Iris pigment epithelial cell (primary cell): ENCODE measurements around the gene RREB1.
"Not testable (repeated sequence)": the region's sequence is repeated elsewhere in the genome, so short reads cannot be mapped to it uniquely, and the experiment has no call there.

Experiments
- DNase-seq: peaks from one replicate; pipeline ENCODE4 v3.0.0-alpha.2; 2011; ENCODE audit warnings: low read depth

RREB1 gene

DNA sequence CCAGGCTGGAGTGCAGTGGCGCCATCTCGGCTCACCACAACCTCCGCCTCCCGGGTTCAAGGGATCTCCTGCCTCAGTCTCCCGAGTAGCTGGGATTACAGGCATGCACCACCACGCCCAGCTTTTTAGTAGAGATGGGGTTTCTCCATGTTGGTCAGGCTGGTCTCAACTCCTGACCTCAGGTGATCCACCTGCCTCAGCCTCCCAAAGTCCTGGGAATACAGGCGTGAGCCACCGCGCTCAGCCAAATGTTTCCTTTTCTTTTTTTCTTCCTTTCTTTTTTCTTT, 155.7 kb downstream of the RREB1 start:
- not testable (repeated sequence) for DNase-seq

DNA sequence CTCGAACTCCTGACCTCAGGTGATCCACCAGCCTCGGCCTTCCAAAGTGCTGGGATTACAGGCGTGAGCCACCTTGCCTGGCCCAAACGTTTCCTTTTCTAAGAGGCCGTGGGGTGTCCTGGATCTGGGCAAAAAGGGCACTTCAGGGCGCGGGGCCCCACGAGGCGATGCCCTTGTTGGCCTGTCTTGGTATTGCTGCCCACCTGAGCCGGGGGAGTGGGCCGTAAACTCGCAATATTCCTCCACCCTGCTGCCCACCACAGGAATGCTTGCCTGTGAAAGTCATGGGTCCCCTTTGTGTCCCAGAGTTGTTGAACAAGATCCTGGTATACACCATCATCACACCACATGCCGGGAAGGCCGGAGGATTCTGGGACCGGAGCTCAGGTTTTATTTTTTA, 156.3 kb downstream of the RREB1 start:
- no peak for DNase-seq

DNA sequence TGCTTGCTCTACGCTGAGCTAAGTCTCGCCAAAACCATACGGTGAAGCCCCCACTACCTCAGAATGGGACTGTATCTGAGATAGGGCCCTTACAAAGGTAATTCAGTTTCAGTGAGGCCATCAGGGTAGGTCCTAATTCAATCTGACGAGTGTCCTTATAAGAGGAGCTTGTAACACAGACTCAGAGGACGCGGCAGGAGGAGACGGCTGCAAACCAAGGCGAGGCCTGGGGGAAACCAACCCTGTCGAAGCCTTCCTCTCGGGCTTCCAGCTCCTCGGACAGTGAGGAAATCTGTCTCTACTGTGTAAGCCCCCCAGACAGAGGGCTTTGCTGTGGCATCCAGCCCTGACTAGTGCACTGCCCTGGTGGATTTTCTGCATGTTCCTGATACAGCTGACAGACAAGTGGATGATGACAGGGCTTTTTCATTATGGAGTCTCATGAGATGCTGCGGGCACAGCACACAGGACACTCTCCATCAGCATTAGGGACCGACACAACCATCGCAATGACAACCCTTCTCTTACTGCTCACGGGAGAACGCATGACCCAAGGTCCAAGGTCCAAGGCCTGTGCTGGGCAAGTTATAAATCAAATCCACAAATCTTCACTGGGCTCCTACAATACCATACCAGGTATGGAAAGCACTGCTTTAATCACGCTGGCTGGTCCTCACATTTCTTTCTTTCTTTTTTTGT, 157.1 kb downstream of the RREB1 start:
- DNase-seq, result no peak

- DNase-seq, result not testable (repeated sequence)
Observed at GRCh38 chr6:7265385-7265726, 157.6 kb downstream of the RREB1 start.

GRCh38 chr6:7267071-7267465, 159.3 kb downstream of the RREB1 start:
- no peak for DNase-seq

DNA sequence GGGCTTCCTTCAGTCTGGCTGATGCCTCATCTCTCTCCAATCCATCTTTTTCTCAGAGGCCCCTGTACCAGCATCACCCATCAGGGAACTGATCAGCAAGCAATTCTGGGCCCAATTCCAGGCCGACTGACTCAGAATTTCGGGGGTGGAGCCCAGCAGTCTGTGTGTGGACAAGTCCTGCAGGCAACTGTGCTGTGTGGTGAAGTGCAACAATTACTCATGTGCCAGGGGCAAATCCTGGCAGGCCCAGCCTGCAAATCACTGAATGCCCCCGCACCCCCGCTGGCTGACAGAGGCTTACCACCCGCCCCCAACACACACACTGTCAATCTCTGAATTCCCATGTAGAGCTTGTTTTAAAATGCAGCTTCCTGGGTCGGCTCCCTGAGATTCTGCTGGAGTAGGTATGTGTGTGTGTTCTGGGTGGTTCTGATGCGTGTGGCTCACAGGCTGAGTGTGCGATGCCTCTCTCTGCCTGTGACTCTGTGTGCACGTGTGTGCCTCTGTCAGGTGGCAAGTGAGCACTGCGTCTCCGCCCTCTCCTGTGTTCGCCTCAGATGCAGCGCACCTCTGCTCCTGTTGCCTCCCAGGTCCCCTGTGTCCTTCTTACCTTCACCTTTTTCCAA, 159.8 kb downstream of the RREB1 start:
- DNase-seq, result peak; percentile 94

DNA sequence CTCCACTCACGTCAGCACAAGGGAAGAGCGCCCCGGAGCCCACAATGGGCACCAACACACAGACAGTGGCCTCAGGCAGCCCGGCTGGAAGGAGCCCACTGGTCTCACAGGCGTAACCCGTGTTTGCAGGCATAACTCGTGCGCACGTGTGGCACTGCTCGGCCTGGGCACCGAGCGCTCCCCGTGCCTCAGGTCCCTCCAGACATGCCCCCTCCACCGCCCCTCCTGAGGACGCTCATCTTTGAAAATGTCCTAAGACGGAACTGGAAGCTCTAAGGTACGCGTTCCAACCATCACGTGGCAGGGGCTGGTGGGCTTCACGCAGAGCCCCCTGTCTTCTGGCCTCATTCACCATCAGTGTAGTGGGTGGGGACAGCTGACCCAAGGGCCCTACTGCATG, 160.6 kb downstream of the RREB1 start:
- DNase-seq, result no peak

DNA sequence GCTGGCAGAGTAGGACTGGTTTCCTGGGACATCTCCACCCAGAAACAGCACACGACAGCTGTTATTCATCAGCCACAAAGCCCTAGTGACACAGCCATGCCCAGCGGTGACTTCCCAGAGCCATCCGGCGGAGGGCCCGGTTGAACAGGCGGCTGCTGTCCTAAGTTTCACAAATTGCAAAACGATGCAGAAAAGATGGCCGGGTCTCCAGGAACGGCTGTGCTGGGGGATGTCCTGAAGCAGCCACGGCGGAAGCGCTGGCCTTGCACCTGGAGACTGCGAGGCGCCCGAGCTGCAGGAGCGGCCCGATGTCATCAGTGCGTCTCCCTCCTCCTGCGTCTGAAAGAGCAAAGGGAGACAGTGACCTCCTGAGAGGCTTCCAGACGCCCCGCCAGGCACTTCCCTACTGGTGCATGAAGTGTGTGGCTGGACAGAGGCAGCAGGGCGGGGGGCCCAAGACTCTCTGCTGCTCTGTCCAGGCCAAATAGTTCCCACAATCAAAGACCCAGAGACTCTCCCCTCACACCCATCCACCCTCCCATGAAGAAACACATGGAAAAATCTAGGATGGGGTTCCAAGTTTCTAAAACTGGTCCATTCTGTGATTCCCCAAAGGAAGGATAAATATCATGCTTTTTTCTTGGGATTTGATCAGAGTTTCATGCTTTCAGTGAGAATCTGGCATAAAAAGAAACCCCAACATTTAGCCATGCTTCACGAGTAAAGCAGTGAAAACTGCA, 161.2 kb downstream of the RREB1 start:
- DNase-seq, result no peak

DNA sequence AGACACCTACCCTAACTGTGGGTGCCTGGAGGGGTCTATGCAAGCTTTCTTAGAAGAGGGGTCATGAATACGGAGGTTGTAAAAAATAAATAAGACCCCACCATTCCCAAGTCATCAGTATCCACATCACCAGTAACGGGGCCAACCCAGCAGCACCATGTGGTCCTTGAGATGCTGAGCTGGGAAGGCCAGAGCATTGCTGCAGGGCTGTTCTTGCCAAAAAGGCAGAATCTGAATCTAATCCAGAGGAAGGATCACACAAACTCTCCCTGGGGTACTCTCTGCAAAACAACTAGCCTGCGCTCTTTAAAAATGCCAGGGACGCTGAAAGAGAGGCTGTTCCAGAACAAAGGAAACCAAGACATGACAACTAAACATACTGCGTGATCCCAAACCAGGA, 162.1 kb downstream of the RREB1 start:
- DNase-seq, result no peak

GRCh38 chr6:7270320-7271204, 162.8 kb downstream of the RREB1 start:
- no peak for DNase-seq

DNA sequence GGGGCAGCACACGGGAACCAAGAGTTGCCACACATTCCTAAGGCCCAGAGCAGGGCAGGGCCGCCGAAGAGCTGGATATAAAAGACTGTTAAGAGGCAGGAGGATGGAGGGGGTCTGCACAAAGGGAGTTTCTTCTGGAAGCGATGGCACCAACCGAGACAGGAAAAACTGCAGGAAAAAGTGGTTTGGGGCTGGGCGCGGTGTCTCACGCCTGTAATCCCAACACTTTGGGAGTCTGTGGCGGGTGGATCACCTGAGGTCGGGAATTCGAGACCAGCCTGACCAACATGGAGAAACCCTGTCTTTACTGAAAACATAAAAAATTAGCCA, 163.4 kb downstream of the RREB1 start:
- no peak for DNase-seq

- no peak for DNase-seq
Observed at GRCh38 chr6:7273709-7274108, 165.9 kb downstream of the RREB1 start.

GRCh38 chr6:7274525-7274924, 166.8 kb downstream of the RREB1 start:
- not testable (repeated sequence) for DNase-seq

- DNase-seq, result no peak
Observed at GRCh38 chr6:7276199-7276524, 168.4 kb downstream of the RREB1 start.

GRCh38 chr6:7282097-7282906, 174.5 kb downstream of the RREB1 start:
- no peak for DNase-seq

DNA sequence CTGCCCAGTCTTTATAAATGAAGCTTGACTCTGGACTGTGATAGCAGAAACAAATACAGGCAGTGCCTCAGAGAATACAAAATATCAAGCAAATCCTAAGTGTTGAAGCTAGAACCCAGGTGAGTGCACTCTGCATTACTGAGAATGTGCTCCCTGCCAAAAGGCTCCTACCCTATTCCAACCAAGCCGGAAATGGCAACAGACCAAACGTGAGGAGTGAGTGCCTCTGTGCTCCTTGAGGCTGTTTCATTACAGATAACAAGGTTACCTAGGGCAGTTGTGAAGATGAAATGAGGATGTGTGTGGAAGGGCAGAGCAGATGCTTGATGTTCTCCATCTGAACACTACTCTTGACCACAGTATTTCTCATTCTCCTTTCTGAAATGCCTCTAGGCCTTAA, 175.9 kb downstream of the RREB1 start:
- DNase-seq, result no peak

DNA sequence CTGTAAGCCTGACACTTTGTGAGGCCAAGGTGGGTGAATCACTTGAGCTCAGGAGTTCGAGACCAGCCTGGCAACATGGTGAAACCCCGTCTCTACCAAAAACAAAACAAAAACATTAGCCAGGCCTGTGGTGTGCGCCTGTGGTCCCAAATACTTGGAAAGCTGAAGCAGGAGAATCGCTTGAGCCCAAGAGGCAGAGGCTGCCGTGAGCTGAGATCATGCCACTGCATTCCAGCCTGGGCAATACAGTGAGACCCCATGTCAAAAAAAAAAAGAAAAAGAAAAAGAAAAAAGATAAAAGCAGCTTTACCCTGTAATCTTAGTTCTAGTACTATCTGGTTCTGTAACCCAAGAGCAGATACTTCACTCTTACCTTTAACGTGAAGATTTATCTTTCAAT, 177.7 kb downstream of the RREB1 start:
- no peak for DNase-seq

- DNase-seq, result no peak
Observed at GRCh38 chr6:7290079-7290478, 182.3 kb downstream of the RREB1 start.

DNA sequence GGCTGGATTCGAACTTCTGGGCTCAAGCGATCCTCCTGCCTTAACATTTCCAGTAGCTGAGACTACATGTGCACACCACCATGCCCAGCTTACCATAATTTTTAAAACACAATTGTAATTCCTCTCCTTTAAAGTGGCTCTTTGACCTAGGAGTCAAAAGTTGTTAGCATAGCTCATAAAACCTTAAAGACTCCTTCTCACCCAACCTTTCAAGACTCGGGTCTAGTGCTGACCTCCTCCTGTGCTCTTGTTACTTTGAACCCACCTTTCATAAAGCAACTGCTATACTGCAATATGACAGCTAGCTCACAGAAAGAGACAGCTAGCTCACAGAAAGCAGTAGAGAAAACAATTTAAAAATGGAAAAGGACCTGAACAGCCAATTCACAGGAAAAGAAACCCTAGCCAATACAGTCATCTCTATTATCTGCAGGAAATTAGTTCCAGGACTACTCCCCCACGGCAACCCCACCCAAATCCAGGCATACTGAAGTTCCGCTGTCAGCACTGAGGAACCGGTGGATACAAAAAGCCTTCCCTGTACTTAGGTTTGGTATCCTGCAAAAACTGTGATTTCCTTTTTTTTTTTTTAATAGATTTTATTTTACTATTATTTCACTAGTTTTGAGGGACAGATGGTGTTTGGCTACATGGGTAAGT, 185.0 kb downstream of the RREB1 start:
- no peak for DNase-seq

- DNase-seq, result no peak
Observed at GRCh38 chr6:7295916-7296315, 188.2 kb downstream of the RREB1 start.

- DNase-seq, result no peak
Observed at GRCh38 chr6:7296602-7297001, 188.8 kb downstream of the RREB1 start.

GRCh38 chr6:7298113-7298512, 190.4 kb downstream of the RREB1 start:
- no peak for DNase-seq
